ENCODE data around the gene XPC. TPM values are rescaled to one million over a fixed set of nuclear protein-coding genes. Genes with fewer than 3 reads are reported as not detected.

The XPC gene
- total and polyA plus RNA-seq, 2 of the 8 experiments (the other 6 are each of a cell fraction or from before 2014, with no cell fraction given): 8.8 to 27.3 TPM

- Histone ChIP-seq H3K36me3 (ENCODE audit: control insufficient read depth in 2 of 4, insufficient read depth in 4 of 4, low read length in 3 of 4) (no peaks in the 10 kb centered on the region), H3K56ac (replicated peaks; ENCODE audit: insufficient read length, low read depth, low read length) (no peak overlapping the region), H2BK20ac (ENCODE audit: low read length) (no peak overlapping the region), H3K79me1 (ENCODE audit: low read depth, low read length) (no peaks in the 10 kb centered on the region), H4K8ac (ENCODE audit: extremely low read depth, insufficient read depth, low read length) (no peak overlapping the region), H3K27me3 (replicated peaks in 1 of 4; ENCODE audit: control insufficient read depth in 3 of 4, extremely low read depth in 1 of 4, insufficient read depth in 3 of 4, low read length in 3 of 4) (no peaks in the 10 kb centered on the region), H4K91ac (replicated peaks; ENCODE audit: insufficient read length, low read length) (no peak overlapping the region), H2BK15ac (ENCODE audit: low read length) (no peak overlapping the region), H2BK12ac (ENCODE audit: low read depth, low read length) (no peak overlapping the region), H3K9me3 (ENCODE audit: insufficient read depth in 2 of 2, low read depth in 1 of 2, low read length in 1 of 2) (no peaks in the 10 kb centered on the region), H2AFZ (ENCODE audit: low read length) (no peak overlapping the region), H3K79me2 (ENCODE audit: control insufficient read depth in 1 of 2, insufficient read depth in 2 of 2, low read length in 2 of 2) (no peaks in the 10 kb centered on the region), H3K4me1 (replicated peaks in 1 of 4; ENCODE audit: control insufficient read depth in 3 of 4, insufficient read depth in 4 of 4, low read length in 3 of 4) (no peaks in the 10 kb centered on the region), H4K5ac (ENCODE audit: insufficient read length, low read depth, low read length) (no peak overlapping the region), H2BK5ac (ENCODE audit: low read depth, low read length) (no peak overlapping the region), H3K23ac (ENCODE audit: insufficient read length) (no peak overlapping the region), H2AK5ac (ENCODE audit: low read depth, low read length) (no peak overlapping the region), H3K4ac (replicated peaks; ENCODE audit: insufficient read length, low read depth, low read length) (no peak overlapping the region), H3K4me3 (ENCODE audit: extremely low read depth in 1 of 4, insufficient read depth in 2 of 4, low read depth in 3 of 4, low read length in 4 of 4) (no peak overlapping the region), H3K4me2 (ENCODE audit: insufficient read depth in 1 of 2, low read depth in 2 of 2, low read length in 2 of 2) (no peak overlapping the region), H2BK120ac (replicated peaks; ENCODE audit: low read depth, low read length) (no peak overlapping the region), H3K18ac (ENCODE audit: extremely low read depth, low read length) (no peak overlapping the region), H3K23me2 (ENCODE audit: low read depth, low read length) (no peaks in the 10 kb centered on the region), H3K27ac (ENCODE audit: low read depth, low read length) (no peak overlapping the region), H3K14ac (ENCODE audit: insufficient read length) (no peak overlapping the region), H4K20me1 (replicated peaks in 1 of 2; ENCODE audit: control insufficient read depth in 1 of 2, insufficient read depth in 2 of 2, low read length in 2 of 2) (no peaks in the 10 kb centered on the region), H3K9ac (replicated peaks in 1 of 4; ENCODE audit: extremely low read depth in 1 of 4, low read depth in 3 of 4, low read length in 3 of 4) (no peak overlapping the region)
- POLR2A ChIA-PET (ENCODE audit: partially characterized antibody): interaction anchor here (1.3 to 2.7 kb wide), 2 partner anchors 8 to 21 kb away, joined by 3 to 12 read pairs; no protein-coding TSS in a partner anchor
- FAIRE-seq (no peak), DNase-seq (ENCODE audit: low read depth in 1 of 2, low spot score in 2 of 2) (no peak)
- CTCF ChIA-PET (ENCODE audit: partially characterized antibody): interaction anchor here (0.6 to 11.1 kb wide), 9 partner anchors 9 to 313 kb away, joined by 3 to 157 read pairs (median 5); no protein-coding TSS in a partner anchor
- 88% methylated on average over 4 of the region's 4 CpGs; no CpG with 5 or more reads in 1 of the 2 experiments for WGBS, 2 experiments (ENCODE audit: extremely low coverage in 1 of 2, insufficient coverage in 1 of 2, insufficient read length in 1 of 2, insufficient replicate concordance in 2 of 2, low coverage in 1 of 2, low lambda C conversion rate in 2 of 2, missing lambda C conversion rate in 1 of 2)
- TF ChIP-seq BACH1 (IDR thresholded peaks at IDR 0.05; ENCODE audit: low read length): no peak
- no peak for TF ChIP-seq ATF3 (IDR thresholded peaks at IDR 0.05; ENCODE audit: insufficient read depth, low read depth, low read length)
- no peak for TF ChIP-seq GTF2F1 (IDR thresholded peaks at IDR 0.05; ENCODE audit: borderline replicate concordance, low read depth, low read length)
- TF ChIP-seq KDM4A (IDR thresholded peaks at IDR 0.05; ENCODE audit: low read depth, low read length, severe bottlenecking): no peak
- TF ChIP-seq SRF (IDR thresholded peaks at IDR 0.05; ENCODE audit: low read depth, low read length): no peak
- TF ChIP-seq RAD21 (IDR thresholded peaks at IDR 0.05 in 1 of 2, conservative IDR thresholded peaks at IDR 0.05 in 1 of 2; ENCODE audit: low read depth in 2 of 2, low read length in 2 of 2): no peak
- TF ChIP-seq TAF1 (IDR thresholded peaks at IDR 0.05; ENCODE audit: low read depth, low read length): no peak
- no peak for TF ChIP-seq USF2 (IDR thresholded peaks at IDR 0.05; ENCODE audit: low read length)
- TF ChIP-seq POLR2AphosphoS5 (IDR thresholded peaks at IDR 0.05; ENCODE audit: low read depth, low read length): no peak
Measured at GRCh38 chr3:14210843-14211594, 32.6 kb upstream of the XPC start.

Measured in H1 (cell line).